ENCODE measurements around the gene PAN3.
A peak's percentile ranks its signal among the peaks of the same experiment; 100 is the strongest.

Gene PAN3, protein sequence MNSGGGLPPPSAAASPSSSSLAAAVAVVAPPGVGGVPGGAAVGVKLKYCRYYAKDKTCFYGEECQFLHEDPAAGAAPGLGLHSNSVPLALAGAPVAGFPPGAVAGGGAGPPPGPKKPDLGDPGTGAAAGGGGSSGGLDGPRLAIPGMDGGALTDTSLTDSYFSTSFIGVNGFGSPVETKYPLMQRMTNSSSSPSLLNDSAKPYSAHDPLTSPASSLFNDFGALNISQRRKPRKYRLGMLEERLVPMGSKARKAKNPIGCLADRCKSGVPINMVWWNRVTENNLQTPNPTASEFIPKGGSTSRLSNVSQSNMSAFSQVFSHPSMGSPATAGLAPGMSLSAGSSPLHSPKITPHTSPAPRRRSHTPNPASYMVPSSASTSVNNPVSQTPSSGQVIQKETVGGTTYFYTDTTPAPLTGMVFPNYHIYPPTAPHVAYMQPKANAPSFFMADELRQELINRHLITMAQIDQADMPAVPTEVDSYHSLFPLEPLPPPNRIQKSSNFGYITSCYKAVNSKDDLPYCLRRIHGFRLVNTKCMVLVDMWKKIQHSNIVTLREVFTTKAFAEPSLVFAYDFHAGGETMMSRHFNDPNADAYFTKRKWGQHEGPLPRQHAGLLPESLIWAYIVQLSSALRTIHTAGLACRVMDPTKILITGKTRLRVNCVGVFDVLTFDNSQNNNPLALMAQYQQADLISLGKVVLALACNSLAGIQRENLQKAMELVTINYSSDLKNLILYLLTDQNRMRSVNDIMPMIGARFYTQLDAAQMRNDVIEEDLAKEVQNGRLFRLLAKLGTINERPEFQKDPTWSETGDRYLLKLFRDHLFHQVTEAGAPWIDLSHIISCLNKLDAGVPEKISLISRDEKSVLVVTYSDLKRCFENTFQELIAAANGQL

DNA sequence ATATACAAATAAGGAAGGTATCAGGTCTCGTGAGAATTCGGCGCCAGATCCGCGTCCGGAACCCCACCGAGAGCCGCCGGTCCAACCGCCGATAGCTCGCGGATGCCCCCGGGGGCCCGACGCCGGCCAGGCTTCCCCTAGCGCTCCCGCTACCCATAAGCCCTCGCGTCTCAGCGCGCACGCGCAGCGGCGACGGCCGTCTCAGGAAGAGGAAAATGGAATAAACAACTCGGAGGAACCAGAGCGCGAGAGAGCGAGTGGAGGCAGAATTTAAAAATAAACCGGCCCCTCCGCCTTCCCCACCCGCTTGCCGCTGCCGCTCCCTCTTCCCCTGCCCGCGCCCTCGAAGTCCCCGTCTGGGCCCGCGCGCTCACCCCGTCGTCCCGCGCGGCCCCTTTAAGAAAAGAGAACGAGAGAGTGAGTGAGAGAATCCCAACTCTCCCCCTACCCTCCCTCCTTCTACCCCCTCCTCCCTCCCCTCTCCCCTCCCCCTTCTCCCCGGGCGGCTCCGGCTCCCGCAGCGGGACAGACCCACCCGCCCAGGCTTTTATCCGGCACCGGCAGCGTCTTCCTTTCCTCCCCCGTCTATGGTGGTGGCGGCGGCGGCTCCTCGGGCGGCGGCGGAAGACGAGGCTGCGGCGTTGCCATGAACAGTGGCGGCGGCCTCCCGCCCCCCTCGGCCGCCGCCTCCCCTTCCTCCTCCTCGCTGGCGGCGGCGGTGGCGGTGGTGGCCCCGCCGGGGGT lies at the start of gene PAN3:
PAN3 (plus strand) TSS at position 534 of the 744 bp plus-strand sequence; CDS start at position 647, 113 bp downstream.
- POLR2A ChIA-PET = no interaction called here
- TF ChIP-seq FOXA1 (IDR thresholded peaks at IDR 0.05) = no peak
- TF ChIP-seq FOXM1 (IDR thresholded peaks at IDR 0.05; ENCODE audit: borderline replicate concordance) = peak; percentile 84; the same call in 1 of the 2 replicates
- TF ChIP-seq TARDBP (IDR thresholded peaks at IDR 0.05) = no peak
- peak; percentile 70 for TF ChIP-seq L3MBTL2 (conservative IDR thresholded peaks at IDR 0.05)
- TF ChIP-seq, protein P1, sequence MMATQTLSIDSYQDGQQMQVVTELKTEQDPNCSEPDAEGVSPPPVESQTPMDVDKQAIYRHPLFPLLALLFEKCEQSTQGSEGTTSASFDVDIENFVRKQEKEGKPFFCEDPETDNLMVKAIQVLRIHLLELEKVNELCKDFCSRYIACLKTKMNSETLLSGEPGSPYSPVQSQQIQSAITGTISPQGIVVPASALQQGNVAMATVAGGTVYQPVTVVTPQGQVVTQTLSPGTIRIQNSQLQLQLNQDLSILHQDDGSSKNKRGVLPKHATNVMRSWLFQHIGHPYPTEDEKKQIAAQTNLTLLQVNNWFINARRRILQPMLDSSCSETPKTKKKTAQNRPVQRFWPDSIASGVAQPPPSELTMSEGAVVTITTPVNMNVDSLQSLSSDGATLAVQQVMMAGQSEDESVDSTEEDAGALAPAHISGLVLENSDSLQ (IDR thresholded peaks at IDR 0.05) = no peak
- no peak for TF ChIP-seq HDGF (IDR thresholded peaks at IDR 0.05; ENCODE audit: borderline replicate concordance)
- no peak for TF ChIP-seq CTBP1 (IDR thresholded peaks at IDR 0.05; ENCODE audit: borderline replicate concordance)
- no peak for TF ChIP-seq ZNF384 (IDR thresholded peaks at IDR 0.05)
- TF ChIP-seq NFRKB (IDR thresholded peaks at IDR 0.05) = no peak
- TF ChIP-seq ARNT (IDR thresholded peaks at IDR 0.05) = no peak
- TF ChIP-seq SUZ12 (IDR thresholded peaks at IDR 0.05) = no peak
- DNase-seq (ENCODE audit: extremely low spot score) = peak; percentile 90
- CTCF ChIA-PET = no interaction called here

DNA sequence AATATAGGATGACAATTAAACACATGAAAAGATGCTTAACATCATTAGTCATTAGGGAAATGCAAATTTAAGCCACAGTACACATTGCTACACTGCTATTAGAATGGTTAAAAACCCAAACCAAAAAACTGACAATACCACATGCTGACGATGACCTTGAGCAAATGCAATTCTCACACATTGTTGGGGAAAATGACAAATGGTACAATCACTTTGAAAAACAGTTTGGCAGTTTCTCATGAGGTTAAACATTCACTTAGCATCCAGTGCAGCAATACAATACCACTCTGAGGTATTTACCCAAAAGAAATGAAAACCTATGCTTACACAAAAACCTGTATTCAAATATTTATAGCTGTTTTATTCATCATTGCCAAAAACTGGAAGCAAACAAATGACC lies 49.3 kb upstream of the PAN3 start:
- ChIA-PET POLR2A (no interaction called here), CTCF (no interaction called here)
- TF ChIP-seq CTBP1 (IDR thresholded peaks at IDR 0.05; ENCODE audit: borderline replicate concordance) = no peak
- TF ChIP-seq ZNF384 (IDR thresholded peaks at IDR 0.05) = no peak
- TF ChIP-seq, protein P1 (IDR thresholded peaks at IDR 0.05) = no peak
- TF ChIP-seq FOXA1 (IDR thresholded peaks at IDR 0.05) = no peak
- no peak for TF ChIP-seq LEF1 (IDR thresholded peaks at IDR 0.05; ENCODE audit: borderline replicate concordance)
- TF ChIP-seq ELF4 (IDR thresholded peaks at IDR 0.05) = no peak
- no peak for TF ChIP-seq HDGF (IDR thresholded peaks at IDR 0.05; ENCODE audit: borderline replicate concordance)
- TF ChIP-seq ARNT (IDR thresholded peaks at IDR 0.05) = no peak
- TF ChIP-seq BHLHE40 (IDR thresholded peaks at IDR 0.05; ENCODE audit: borderline replicate concordance) = no peak
- DNase-seq (ENCODE audit: extremely low spot score) = no peak

DNA sequence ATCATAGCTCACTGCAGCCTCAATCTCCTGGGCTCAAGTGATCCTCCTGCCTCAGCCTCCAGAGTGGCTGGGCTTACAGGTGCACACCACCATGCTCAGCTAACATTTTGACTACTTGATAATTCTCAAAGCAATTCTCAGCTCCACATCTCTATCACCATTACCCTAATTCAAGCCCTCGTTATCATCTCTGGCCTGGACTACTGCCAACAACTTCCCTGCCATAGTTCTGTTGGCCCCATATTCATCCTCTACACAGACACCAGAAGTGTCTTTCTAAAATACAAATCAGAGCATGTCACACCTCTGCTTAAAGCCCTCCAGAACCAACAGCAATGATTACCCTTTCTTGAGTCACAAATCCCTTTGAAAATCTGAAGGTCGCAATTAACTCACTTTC lies 45.9 kb upstream of the PAN3 start:
- ChIA-PET CTCF (no interaction called here), POLR2A (no interaction called here)
- DNase-seq (ENCODE audit: extremely low spot score) = no peak
- TF ChIP-seq BHLHE40 (IDR thresholded peaks at IDR 0.05; ENCODE audit: borderline replicate concordance) = no peak
- TF ChIP-seq, protein P1 (IDR thresholded peaks at IDR 0.05) = no peak
- no peak for TF ChIP-seq FOXA1 (IDR thresholded peaks at IDR 0.05)

DNA sequence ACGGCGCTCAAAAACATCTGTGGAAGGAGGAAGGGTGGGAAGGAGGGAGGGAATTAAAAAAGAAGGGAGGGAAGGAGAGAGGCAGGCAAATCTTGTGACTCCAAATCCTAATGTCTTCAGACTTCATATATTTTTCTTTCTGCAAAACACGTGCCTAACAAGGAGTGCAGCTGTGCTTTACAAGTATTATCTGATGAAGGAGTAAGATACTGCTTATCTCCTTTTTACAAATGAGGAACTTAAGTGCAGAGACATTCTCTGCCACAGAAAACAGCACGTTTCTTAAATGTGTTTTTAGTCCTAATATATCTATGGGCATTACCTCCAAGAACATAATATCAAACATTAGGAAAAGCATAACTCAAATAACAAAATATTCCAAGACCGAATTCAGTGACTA lies 44.5 kb upstream of the PAN3 start:
- ChIA-PET POLR2A (no interaction called here), CTCF (no interaction called here)
- TF ChIP-seq ELF4 (IDR thresholded peaks at IDR 0.05) = no peak
- no peak for TF ChIP-seq LEF1 (IDR thresholded peaks at IDR 0.05; ENCODE audit: borderline replicate concordance)
- TF ChIP-seq FOXK2 (IDR thresholded peaks at IDR 0.05) = no peak
- no peak for TF ChIP-seq TARDBP (IDR thresholded peaks at IDR 0.05)
- no peak for TF ChIP-seq NFRKB (IDR thresholded peaks at IDR 0.05)
- DNase-seq (ENCODE audit: extremely low spot score) = no peak

DNA sequence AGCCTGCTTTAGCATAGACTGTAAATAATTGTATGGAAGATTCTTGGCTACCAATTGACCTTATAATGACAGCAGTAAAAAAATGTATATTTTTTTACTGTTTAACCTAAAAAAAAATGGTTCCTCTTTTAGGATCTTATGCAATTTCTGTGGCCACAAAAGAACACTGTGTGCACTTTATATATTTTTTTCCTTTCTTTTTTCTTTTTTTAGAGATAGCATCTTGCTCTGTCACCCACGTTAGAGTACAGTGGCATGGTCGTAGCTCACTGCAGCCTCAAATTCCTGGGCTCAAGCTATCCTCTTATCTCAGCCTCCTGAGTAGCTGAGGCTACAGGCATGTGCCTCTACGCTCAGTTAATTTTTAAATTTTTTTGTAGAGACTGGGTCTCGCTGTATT lies 44.0 kb upstream of the PAN3 start:
- TF ChIP-seq SP1 (IDR thresholded peaks at IDR 0.05) (no peak), ELF4 (IDR thresholded peaks at IDR 0.05) (no peak)
- TF ChIP-seq, protein P1 (IDR thresholded peaks at IDR 0.05) = no peak
- no peak for DNase-seq (ENCODE audit: extremely low spot score)
- CTCF ChIA-PET = no interaction called here
- POLR2A ChIA-PET = no interaction called here

DNA sequence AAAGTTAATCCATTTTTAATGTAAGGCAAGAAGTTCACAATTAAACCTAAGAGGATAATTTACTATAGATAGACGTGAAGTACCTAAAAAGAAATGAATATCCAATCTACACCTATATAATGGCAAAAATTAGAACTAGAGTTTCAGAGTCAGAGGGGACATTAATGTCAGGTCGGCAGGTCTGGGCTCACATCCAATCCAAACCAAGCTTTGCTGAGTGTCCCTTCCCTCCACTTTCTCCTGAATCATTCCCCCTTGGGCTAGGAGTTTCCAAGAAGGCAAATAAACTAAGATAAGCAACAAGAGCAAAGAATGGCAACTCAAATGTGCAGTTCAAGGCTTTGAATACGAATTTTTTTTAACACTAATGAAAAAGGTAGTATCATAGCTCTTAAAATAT lies 40.8 kb upstream of the PAN3 start:
- ChIA-PET POLR2A (no interaction called here), CTCF (no interaction called here)
- TF ChIP-seq ZNF384 (IDR thresholded peaks at IDR 0.05) (no peak), TARDBP (IDR thresholded peaks at IDR 0.05) (no peak), SUZ12 (IDR thresholded peaks at IDR 0.05) (no peak), FOXA1 (IDR thresholded peaks at IDR 0.05) (no peak), NFRKB (IDR thresholded peaks at IDR 0.05) (no peak), FOXM1 (IDR thresholded peaks at IDR 0.05; ENCODE audit: borderline replicate concordance) (no peak), SP1 (IDR thresholded peaks at IDR 0.05) (no peak), BHLHE40 (IDR thresholded peaks at IDR 0.05; ENCODE audit: borderline replicate concordance) (no peak), CTBP1 (IDR thresholded peaks at IDR 0.05; ENCODE audit: borderline replicate concordance) (no peak), FOXK2 (IDR thresholded peaks at IDR 0.05) (no peak), HDGF (IDR thresholded peaks at IDR 0.05; ENCODE audit: borderline replicate concordance) (no peak), LEF1 (IDR thresholded peaks at IDR 0.05; ENCODE audit: borderline replicate concordance) (no peak), ELF4 (IDR thresholded peaks at IDR 0.05) (no peak), L3MBTL2 (conservative IDR thresholded peaks at IDR 0.05) (no peak), ARNT (IDR thresholded peaks at IDR 0.05) (no peak)
- DNase-seq (ENCODE audit: extremely low spot score) = no peak
